ENCODE results near the gene LHCGR. TPM values are rescaled to one million over a fixed set of nuclear protein-coding genes. Genes with fewer than 3 reads are reported as not detected.

The LHCGR gene
- total RNA-seq, 1 experiment from 2014 or later: not detected

GRCh38 chr2:48738806-48739205 is 16.7 kb downstream of the LHCGR start:
- TF ChIP-seq CTCF (IDR thresholded peaks at IDR 0.05) (no peak), POLR2AphosphoS5 (IDR thresholded peaks at IDR 0.05; ENCODE audit: low read depth, low read length) (no peak), SIN3A (IDR thresholded peaks at IDR 0.05; ENCODE audit: borderline replicate concordance, insufficient read depth, low read depth, low read length) (no peak), TCF7L2 (IDR thresholded peaks at IDR 0.05; ENCODE audit: low read depth, low read length) (no peak)
- TF ChIP-seq, protein P1, sequence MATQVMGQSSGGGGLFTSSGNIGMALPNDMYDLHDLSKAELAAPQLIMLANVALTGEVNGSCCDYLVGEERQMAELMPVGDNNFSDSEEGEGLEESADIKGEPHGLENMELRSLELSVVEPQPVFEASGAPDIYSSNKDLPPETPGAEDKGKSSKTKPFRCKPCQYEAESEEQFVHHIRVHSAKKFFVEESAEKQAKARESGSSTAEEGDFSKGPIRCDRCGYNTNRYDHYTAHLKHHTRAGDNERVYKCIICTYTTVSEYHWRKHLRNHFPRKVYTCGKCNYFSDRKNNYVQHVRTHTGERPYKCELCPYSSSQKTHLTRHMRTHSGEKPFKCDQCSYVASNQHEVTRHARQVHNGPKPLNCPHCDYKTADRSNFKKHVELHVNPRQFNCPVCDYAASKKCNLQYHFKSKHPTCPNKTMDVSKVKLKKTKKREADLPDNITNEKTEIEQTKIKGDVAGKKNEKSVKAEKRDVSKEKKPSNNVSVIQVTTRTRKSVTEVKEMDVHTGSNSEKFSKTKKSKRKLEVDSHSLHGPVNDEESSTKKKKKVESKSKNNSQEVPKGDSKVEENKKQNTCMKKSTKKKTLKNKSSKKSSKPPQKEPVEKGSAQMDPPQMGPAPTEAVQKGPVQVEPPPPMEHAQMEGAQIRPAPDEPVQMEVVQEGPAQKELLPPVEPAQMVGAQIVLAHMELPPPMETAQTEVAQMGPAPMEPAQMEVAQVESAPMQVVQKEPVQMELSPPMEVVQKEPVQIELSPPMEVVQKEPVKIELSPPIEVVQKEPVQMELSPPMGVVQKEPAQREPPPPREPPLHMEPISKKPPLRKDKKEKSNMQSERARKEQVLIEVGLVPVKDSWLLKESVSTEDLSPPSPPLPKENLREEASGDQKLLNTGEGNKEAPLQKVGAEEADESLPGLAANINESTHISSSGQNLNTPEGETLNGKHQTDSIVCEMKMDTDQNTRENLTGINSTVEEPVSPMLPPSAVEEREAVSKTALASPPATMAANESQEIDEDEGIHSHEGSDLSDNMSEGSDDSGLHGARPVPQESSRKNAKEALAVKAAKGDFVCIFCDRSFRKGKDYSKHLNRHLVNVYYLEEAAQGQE (IDR thresholded peaks at IDR 0.05; ENCODE audit: insufficient read depth in 1 of 2, low read depth in 2 of 2, low read length in 1 of 2): no peak
- DNase-seq (ENCODE audit: low read depth, low spot score) (no peak), ATAC-seq (no peak)
- no peaks in the 10 kb centered on the region for H3K4me1 ChIP-seq (ENCODE audit: control insufficient read depth, insufficient read depth, low read length)
- in situ Hi-C loops (cut with HindIII; ENCODE audit: low pct_unique_long_range_greater_than_20kb, low sequenced_read_pairs): no loop called here
- BruUV-seq (replicated peaks): no TSS peak
- POLR2A ChIA-PET: no interaction called here
- no peak overlapping the region for H3K27ac ChIP-seq (ENCODE audit: low read length)
- no peaks in the 10 kb centered on the region for H3K36me3 ChIP-seq (ENCODE audit: control insufficient read depth, insufficient read depth, low read length)
- H3K9me3 ChIP-seq (ENCODE audit: control insufficient read depth, insufficient read depth, low read depth, low read length): no peaks in the 10 kb centered on the region
- no peak overlapping the region for H3K4me3 ChIP-seq (ENCODE audit: low read depth in 2 of 2, low read length in 2 of 2)
- CTCF ChIA-PET: no interaction called here
- intact Hi-C loops (cut with micrococcal nuclease; ENCODE audit: unreplicated experiment): no loop called here
- no peaks in the 10 kb centered on the region for H3K27me3 ChIP-seq (ENCODE audit: control insufficient read depth, insufficient read depth, low read length)

- DNase-seq (ENCODE audit: low read depth, low spot score): no peak
- Histone ChIP-seq H3K4me3 (ENCODE audit: low read depth in 2 of 2, low read length in 2 of 2) (no peak overlapping the region), H3K27ac (ENCODE audit: low read length) (no peak overlapping the region), H3K27me3 (ENCODE audit: control insufficient read depth, insufficient read depth, low read length) (0 out of 2 replicates have a peak, but pooled peaks cover 4% of the 10 kb centered on the region), H3K36me3 (ENCODE audit: control insufficient read depth, insufficient read depth, low read length) (no peaks in the 10 kb centered on the region), H3K9me3 (ENCODE audit: control insufficient read depth, insufficient read depth, low read depth, low read length) (no peaks in the 10 kb centered on the region), H3K4me1 (ENCODE audit: control insufficient read depth, insufficient read depth, low read length) (no peaks in the 10 kb centered on the region)
- intact Hi-C loops (cut with micrococcal nuclease; ENCODE audit: unreplicated experiment) (no loop called here), in situ Hi-C loops (cut with HindIII; ENCODE audit: low pct_unique_long_range_greater_than_20kb, low sequenced_read_pairs) (no loop called here)
- TF ChIP-seq TCF7L2 (IDR thresholded peaks at IDR 0.05; ENCODE audit: low read depth, low read length) (no peak), POLR2AphosphoS5 (IDR thresholded peaks at IDR 0.05; ENCODE audit: low read depth, low read length) (no peak), CTCF (IDR thresholded peaks at IDR 0.05) (no peak), SIN3A (IDR thresholded peaks at IDR 0.05; ENCODE audit: borderline replicate concordance, insufficient read depth, low read depth, low read length) (no peak)
- TF ChIP-seq, protein P1 (IDR thresholded peaks at IDR 0.05; ENCODE audit: insufficient read depth in 1 of 2, low read depth in 2 of 2, low read length in 1 of 2): no peak
- POLR2A ChIA-PET: no interaction called here
- BruUV-seq (replicated peaks): no TSS peak
- no peak for ATAC-seq
- CTCF ChIA-PET: no interaction called here
Measured at GRCh38 chr2:48736251-48736650, 19.3 kb downstream of the LHCGR start.
